ENCODE results near the gene BBS12. TPM values are rescaled to one million over a fixed set of nuclear protein-coding genes. Genes with fewer than 3 reads are reported as not detected.

The BBS12 gene
- total and polyA plus RNA-seq, 2 donors (not counting 1 experiment from before 2014, with no cell fraction given), result 3.6 to 8.4 TPM

DNA sequence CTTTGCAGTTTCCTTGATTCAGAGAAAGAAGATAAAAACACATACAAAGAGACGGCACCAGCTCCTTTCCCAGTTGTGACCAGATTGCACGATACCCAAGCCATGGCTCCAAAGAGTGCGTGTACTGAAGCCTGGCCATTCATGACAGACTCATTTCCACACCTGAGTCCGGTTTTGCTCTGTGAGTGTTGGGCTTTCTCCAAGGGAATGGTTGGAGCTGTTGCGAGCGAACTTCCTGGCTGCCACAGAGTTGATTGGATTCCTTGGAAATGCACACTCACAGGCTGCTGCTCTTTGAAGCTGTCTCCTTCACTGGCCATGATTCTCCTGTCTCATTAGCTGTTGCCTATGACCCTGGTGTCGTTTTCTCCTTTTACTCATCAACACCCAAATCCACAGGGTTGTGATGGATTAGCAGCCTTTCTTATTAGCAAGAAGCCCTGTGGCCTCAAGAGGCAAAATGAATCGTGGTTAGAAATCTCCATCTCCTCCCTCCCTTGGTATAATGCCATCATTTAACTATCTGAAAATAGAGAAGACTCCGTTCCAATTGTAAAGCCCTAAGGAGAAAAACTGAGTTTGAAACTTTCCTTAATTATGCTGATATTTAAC is 43.9 kb upstream of the BBS12 start:
- H3K9ac ChIP-seq (ENCODE audit: insufficient read depth, low read length), result no peak overlapping the region
- H3K4me1 ChIP-seq (ENCODE audit: control insufficient read depth, extremely low read depth, insufficient read depth, low read length), result no peaks in the 10 kb centered on the region
- DNase-seq (ENCODE audit: low read depth in 2 of 2), result peak in 1 of 2 donors; percentile 17
- no peaks in the 10 kb centered on the region for H3K79me2 ChIP-seq (ENCODE audit: control insufficient read depth, insufficient read depth, low read length)
- no peak for TF ChIP-seq EZH2 (IDR thresholded peaks at IDR 0.05; ENCODE audit: low read length, missing control alignments)
- TF ChIP-seq, protein P1, sequence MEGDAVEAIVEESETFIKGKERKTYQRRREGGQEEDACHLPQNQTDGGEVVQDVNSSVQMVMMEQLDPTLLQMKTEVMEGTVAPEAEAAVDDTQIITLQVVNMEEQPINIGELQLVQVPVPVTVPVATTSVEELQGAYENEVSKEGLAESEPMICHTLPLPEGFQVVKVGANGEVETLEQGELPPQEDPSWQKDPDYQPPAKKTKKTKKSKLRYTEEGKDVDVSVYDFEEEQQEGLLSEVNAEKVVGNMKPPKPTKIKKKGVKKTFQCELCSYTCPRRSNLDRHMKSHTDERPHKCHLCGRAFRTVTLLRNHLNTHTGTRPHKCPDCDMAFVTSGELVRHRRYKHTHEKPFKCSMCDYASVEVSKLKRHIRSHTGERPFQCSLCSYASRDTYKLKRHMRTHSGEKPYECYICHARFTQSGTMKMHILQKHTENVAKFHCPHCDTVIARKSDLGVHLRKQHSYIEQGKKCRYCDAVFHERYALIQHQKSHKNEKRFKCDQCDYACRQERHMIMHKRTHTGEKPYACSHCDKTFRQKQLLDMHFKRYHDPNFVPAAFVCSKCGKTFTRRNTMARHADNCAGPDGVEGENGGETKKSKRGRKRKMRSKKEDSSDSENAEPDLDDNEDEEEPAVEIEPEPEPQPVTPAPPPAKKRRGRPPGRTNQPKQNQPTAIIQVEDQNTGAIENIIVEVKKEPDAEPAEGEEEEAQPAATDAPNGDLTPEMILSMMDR (conservative IDR thresholded peaks at IDR 0.05 in 1 of 2, IDR thresholded peaks at IDR 0.05 in 1 of 2; ENCODE audit: low read depth in 1 of 2, low read length in 2 of 2), result no peak
- no peaks in the 10 kb centered on the region for H3K36me3 ChIP-seq (ENCODE audit: control insufficient read depth, insufficient read depth, low read length)
- no peaks in the 10 kb centered on the region for H4K20me1 ChIP-seq (ENCODE audit: control insufficient read depth, extremely low read depth, insufficient read depth, low read length)
- H3K4me2 ChIP-seq (ENCODE audit: extremely low read depth, insufficient read depth, low read length), result peak overlapping the region; percentile 47
- no peak overlapping the region for H3K27ac ChIP-seq (ENCODE audit: insufficient read depth, low read length)
- H3K4me3 ChIP-seq (replicated peaks in 1 of 4; ENCODE audit: control extremely low read depth in 1 of 4, insufficient read depth in 1 of 4, low read depth in 3 of 4, low read length in 4 of 4), result peak overlapping the region in 1 of 4 experiments; percentile 21
- no peaks in the 10 kb centered on the region for H3K9me3 ChIP-seq (ENCODE audit: control insufficient read depth, insufficient read depth, low read depth, low read length)
- peak overlapping the region; percentile 55 for H2AFZ ChIP-seq (ENCODE audit: low read length)
- H3K27me3 ChIP-seq (ENCODE audit: control insufficient read depth, insufficient read depth, low read length), result no peaks in the 10 kb centered on the region

DNA sequence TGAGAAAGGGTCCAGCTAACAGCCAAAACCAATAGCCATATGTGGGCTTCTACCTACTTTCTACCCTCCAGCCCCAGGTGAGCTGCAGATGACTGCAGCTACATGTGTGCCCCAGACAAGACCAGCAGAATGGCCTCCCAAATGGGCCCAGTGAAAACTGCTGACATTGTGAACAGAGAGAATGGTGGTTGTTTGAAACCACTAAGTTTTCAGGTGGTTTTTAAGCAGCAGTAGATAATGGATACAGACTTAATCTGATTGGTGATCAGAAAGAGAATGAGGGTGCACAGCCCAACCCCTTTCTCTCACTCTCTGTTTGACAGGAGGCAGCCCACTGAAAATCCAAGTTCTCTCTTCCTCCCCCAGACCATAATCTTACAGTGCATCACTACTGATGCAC is 42.5 kb upstream of the BBS12 start:
- no peak overlapping the region for H3K9ac ChIP-seq (ENCODE audit: insufficient read depth, low read length)
- H3K9me3 ChIP-seq (ENCODE audit: control insufficient read depth, insufficient read depth, low read depth, low read length), result no peaks in the 10 kb centered on the region
- no peaks in the 10 kb centered on the region for H3K27me3 ChIP-seq (ENCODE audit: control insufficient read depth, insufficient read depth, low read length)
- no peak overlapping the region for H3K4me2 ChIP-seq (ENCODE audit: extremely low read depth, insufficient read depth, low read length)
- no peaks in the 10 kb centered on the region for H4K20me1 ChIP-seq (ENCODE audit: control insufficient read depth, extremely low read depth, insufficient read depth, low read length)
- no peaks in the 10 kb centered on the region for H3K79me2 ChIP-seq (ENCODE audit: control insufficient read depth, insufficient read depth, low read length)
- no peak for DNase-seq (ENCODE audit: low read depth in 2 of 2)
- H3K4me3 ChIP-seq (replicated peaks in 1 of 4; ENCODE audit: control extremely low read depth in 1 of 4, insufficient read depth in 1 of 4, low read depth in 3 of 4, low read length in 4 of 4), result no peak overlapping the region
- H2AFZ ChIP-seq (ENCODE audit: low read length), result no peak overlapping the region
- TF ChIP-seq, protein P1 (conservative IDR thresholded peaks at IDR 0.05 in 1 of 2, IDR thresholded peaks at IDR 0.05 in 1 of 2; ENCODE audit: low read depth in 1 of 2, low read length in 2 of 2), result no peak
- TF ChIP-seq EZH2 (IDR thresholded peaks at IDR 0.05; ENCODE audit: low read length, missing control alignments), result no peak
- H3K4me1 ChIP-seq (ENCODE audit: control insufficient read depth, extremely low read depth, insufficient read depth, low read length), result no peaks in the 10 kb centered on the region
- H3K36me3 ChIP-seq (ENCODE audit: control insufficient read depth, insufficient read depth, low read length), result no peaks in the 10 kb centered on the region
- H3K27ac ChIP-seq (ENCODE audit: insufficient read depth, low read length), result no peak overlapping the region

DNA sequence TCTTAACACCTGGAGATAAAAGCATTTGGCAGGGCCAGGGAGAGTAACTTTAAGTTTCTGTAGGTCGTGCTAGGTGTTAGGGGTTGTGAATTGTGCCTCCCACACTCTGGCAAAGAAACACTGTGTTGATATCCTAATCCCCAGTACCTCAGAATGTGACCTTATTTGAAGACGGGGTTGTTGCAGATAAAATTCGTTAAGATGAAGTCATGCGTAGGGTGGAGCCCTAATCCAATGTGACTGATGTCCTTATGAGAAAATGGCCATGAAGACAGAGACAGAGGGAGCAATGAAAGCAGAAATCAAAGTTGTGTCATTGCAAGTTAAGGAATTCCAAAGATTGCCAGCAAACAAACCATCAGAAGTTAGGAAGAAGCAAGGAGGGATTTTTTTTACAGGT is 40.5 kb upstream of the BBS12 start:
- no peak overlapping the region for H3K27ac ChIP-seq (ENCODE audit: insufficient read depth, low read length)
- H3K9me3 ChIP-seq (ENCODE audit: control insufficient read depth, insufficient read depth, low read depth, low read length), result no peaks in the 10 kb centered on the region
- H3K4me1 ChIP-seq (ENCODE audit: control insufficient read depth, extremely low read depth, insufficient read depth, low read length), result no peaks in the 10 kb centered on the region
- H3K36me3 ChIP-seq (ENCODE audit: control insufficient read depth, insufficient read depth, low read length), result no peaks in the 10 kb centered on the region
- H4K20me1 ChIP-seq (ENCODE audit: control insufficient read depth, extremely low read depth, insufficient read depth, low read length), result no peaks in the 10 kb centered on the region
- no peaks in the 10 kb centered on the region for H3K79me2 ChIP-seq (ENCODE audit: control insufficient read depth, insufficient read depth, low read length)
- H3K9ac ChIP-seq (ENCODE audit: insufficient read depth, low read length), result no peak overlapping the region
- H2AFZ ChIP-seq (ENCODE audit: low read length), result no peak overlapping the region
- no peak for TF ChIP-seq EZH2 (IDR thresholded peaks at IDR 0.05; ENCODE audit: low read length, missing control alignments)
- TF ChIP-seq, protein P1 (conservative IDR thresholded peaks at IDR 0.05 in 1 of 2, IDR thresholded peaks at IDR 0.05 in 1 of 2; ENCODE audit: low read depth in 1 of 2, low read length in 2 of 2), result no peak
- H3K4me3 ChIP-seq (replicated peaks in 1 of 4; ENCODE audit: control extremely low read depth in 1 of 4, insufficient read depth in 1 of 4, low read depth in 3 of 4, low read length in 4 of 4), result no peak overlapping the region
- no peak overlapping the region for H3K4me2 ChIP-seq (ENCODE audit: extremely low read depth, insufficient read depth, low read length)
- H3K27me3 ChIP-seq (ENCODE audit: control insufficient read depth, insufficient read depth, low read length), result no peaks in the 10 kb centered on the region
- no peak for DNase-seq (ENCODE audit: low read depth in 2 of 2)

Data from fibroblast of lung (primary cell).